ENCODE results near the gene GPSM1.

DNA sequence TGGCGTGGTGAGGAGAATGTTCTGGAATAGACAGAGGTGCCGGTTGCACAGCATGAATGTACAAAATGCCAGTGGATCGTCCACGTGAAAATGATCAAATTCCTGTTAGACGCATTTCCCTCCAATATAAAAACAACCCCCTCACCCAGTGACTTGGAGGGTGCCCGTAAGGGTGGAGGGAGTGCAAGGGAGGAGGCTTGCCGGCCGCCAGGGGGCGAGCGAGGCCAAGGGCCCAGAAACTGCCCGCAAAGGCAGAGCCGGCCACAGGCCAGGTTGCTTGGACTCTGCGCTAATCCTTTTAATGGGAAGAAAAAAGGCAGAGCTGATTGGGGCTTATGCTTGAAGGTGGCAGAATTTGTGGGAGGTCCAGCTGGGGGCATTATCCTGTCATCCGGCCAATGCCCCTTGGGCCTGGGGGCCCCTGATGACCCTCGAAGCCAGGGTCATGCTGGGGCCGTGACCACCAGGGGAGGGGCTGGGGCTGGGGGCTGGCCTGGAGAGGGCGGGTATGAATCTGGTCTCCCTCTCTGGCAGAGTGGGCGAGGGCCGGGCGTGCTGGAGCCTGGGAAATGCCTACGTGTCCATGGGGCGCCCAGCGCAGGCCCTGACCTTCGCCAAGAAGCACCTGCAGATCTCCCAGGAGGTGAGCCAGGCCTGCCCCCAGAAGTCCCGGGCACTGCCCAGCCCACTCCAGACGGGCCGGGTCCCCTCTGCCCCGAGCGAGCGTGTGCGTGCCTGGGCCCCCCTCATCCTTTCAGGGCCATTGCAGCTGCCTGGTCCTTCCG is 12.0 kb downstream of the GPSM1 start:
- TF ChIP-seq, protein P1, sequence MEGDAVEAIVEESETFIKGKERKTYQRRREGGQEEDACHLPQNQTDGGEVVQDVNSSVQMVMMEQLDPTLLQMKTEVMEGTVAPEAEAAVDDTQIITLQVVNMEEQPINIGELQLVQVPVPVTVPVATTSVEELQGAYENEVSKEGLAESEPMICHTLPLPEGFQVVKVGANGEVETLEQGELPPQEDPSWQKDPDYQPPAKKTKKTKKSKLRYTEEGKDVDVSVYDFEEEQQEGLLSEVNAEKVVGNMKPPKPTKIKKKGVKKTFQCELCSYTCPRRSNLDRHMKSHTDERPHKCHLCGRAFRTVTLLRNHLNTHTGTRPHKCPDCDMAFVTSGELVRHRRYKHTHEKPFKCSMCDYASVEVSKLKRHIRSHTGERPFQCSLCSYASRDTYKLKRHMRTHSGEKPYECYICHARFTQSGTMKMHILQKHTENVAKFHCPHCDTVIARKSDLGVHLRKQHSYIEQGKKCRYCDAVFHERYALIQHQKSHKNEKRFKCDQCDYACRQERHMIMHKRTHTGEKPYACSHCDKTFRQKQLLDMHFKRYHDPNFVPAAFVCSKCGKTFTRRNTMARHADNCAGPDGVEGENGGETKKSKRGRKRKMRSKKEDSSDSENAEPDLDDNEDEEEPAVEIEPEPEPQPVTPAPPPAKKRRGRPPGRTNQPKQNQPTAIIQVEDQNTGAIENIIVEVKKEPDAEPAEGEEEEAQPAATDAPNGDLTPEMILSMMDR (IDR thresholded peaks at IDR 0.05 in 8 of 11, conservative IDR thresholded peaks at IDR 0.05 in 3 of 11): peak; percentile 63 to 95 (median 84)
- no peak for TF ChIP-seq POLR2A (IDR thresholded peaks at IDR 0.05)
